Stimulated activated CD4-positive, alpha-beta T cell treated with anti-CD3 and anti-CD28 coated beads, Interleukin-4, amount 100 ng/mL, for 4 hours (primary cell): ENCODE data around the gene TMEM62.
A peak's percentile ranks its signal among the peaks of the same experiment; 100 is the strongest.

ENCODE experiments used
- DNase-seq, 2 experiments: peaks; one replicate each; pipeline ENCODE4 v3.0.0-alpha.2; 2020

Gene TMEM62

GRCh38 chr15:43133430-43134156 lies at the start of gene TMEM62:
TSS of gene TMEM62 (plus strand) at chr15:43133586. CDS start at chr15:43133803, 217 bp downstream.
- DNase-seq: peak; percentile 42 to 44

- DNase-seq: no peak
These were observed 47.5 kb upstream of the TMEM62 start for GRCh38 chr15:43085921-43086320.

GRCh38 chr15:43086551-43086950 lies 46.8 kb upstream of the TMEM62 start:
- no peak for DNase-seq

GRCh38 chr15:43091859-43092258 lies 41.5 kb upstream of the TMEM62 start:
- DNase-seq: no peak

GRCh38 chr15:43093026-43093425 lies 40.4 kb upstream of the TMEM62 start:
- no peak for DNase-seq

GRCh38 chr15:43094416-43095030 lies 38.9 kb upstream of the TMEM62 start:
- no peak for DNase-seq

- no peak for DNase-seq
These were observed 38.1 kb upstream of the TMEM62 start for GRCh38 chr15:43095243-43095642.

GRCh38 chr15:43095708-43096347 lies 37.6 kb upstream of the TMEM62 start:
- no peak for DNase-seq

GRCh38 chr15:43096411-43096810 lies 37.0 kb upstream of the TMEM62 start:
- no peak for DNase-seq

GRCh38 chr15:43099105-43099845 lies 34.1 kb upstream of the TMEM62 start:
- no peak for DNase-seq

GRCh38 chr15:43100971-43101370 lies 32.4 kb upstream of the TMEM62 start:
- DNase-seq: no peak

- DNase-seq: no peak
These were observed 31.2 kb upstream of the TMEM62 start for GRCh38 chr15:43102187-43102586.

GRCh38 chr15:43103907-43104306 lies 29.5 kb upstream of the TMEM62 start:
- no peak for DNase-seq

GRCh38 chr15:43104426-43104825 lies 29.0 kb upstream of the TMEM62 start:
- no peak for DNase-seq

- peak; percentile 8 to 21 for DNase-seq
These were observed 28.2 kb upstream of the TMEM62 start for GRCh38 chr15:43105077-43105736.

GRCh38 chr15:43105778-43106485 lies 27.5 kb upstream of the TMEM62 start, which contains the start of gene UBR1:
TSS of gene UBR1 (minus strand) at chr15:43106038. CDS start at chr15:43106022, 16 bp downstream.
- DNase-seq: peak; percentile 83 to 91

GRCh38 chr15:43106486-43106829 lies 26.9 kb upstream of the TMEM62 start:
- no peak for DNase-seq

GRCh38 chr15:43107751-43108150 lies 25.6 kb upstream of the TMEM62 start:
- no peak for DNase-seq

GRCh38 chr15:43111354-43111753 lies 22.0 kb upstream of the TMEM62 start:
- DNase-seq: no peak

- DNase-seq: no peak
These were observed 15.1 kb upstream of the TMEM62 start for GRCh38 chr15:43118286-43118685.

- DNase-seq: no peak
These were observed 14.6 kb upstream of the TMEM62 start for GRCh38 chr15:43118829-43119228.

GRCh38 chr15:43121863-43122262 lies 11.5 kb upstream of the TMEM62 start:
- no peak for DNase-seq
